Astrocyte (in vitro differentiated cells and primary cell): ENCODE measurements around the gene DDB1.

Experiments used
- CTCF ChIP-seq: IDR thresholded peaks from 2 replicates; pipeline ENCODE4 v1.5.1; 2011; ENCODE audit warnings: low read depth, mild to moderate bottlenecking, inconsistent platforms, low read length, moderate library complexity; ENCODE audit not compliant: insufficient read depth
- EZH2 ChIP-seq: IDR thresholded peaks from 2 replicates; pipeline ENCODE4 v1.6.1; 2012; ENCODE audit warnings: mild to moderate bottlenecking, low read length, inconsistent platforms; ENCODE audit not compliant: insufficient read depth

GRCh38 chr11:61305417-61305816 is 27.5 kb downstream of the DDB1 start:
- TF ChIP-seq CTCF, result no peak
- no peak for TF ChIP-seq EZH2
